Urinary bladder (tissue), 4 donors: ENCODE results near the gene OR10G3. TPM values are rescaled to one million over a fixed set of nuclear protein-coding genes. Genes with fewer than 3 reads are reported as not detected.

ENCODE experiments used
- DNase-seq: peaks from one replicate; pipeline ENCODE4 v3.0.0-alpha.2; 2015; ENCODE audit errors: extremely low spot score
- H3K27ac ChIP-seq: one replicate; pipeline ENCODE4 v1.5.1; 2013; ENCODE audit warnings: low read depth, mild to moderate bottlenecking, moderate library complexity
- H3K36me3 ChIP-seq: one replicate; pipeline ENCODE4 v1.6.1; 2013; ENCODE audit warnings: mild to moderate bottlenecking, moderate library complexity; ENCODE audit not compliant: insufficient read depth
- H3K4me1 ChIP-seq: one replicate; pipeline ENCODE4 v1.6.1; 2013; ENCODE audit warnings: mild to moderate bottlenecking, moderate library complexity; ENCODE audit not compliant: insufficient read depth
- H3K4me3 ChIP-seq: one replicate; pipeline ENCODE4 v1.5.1; 2013; ENCODE audit warnings: low read depth, low read length
- WGBS: extraction: QIAGEN DNeasy Blood & Tissue Kit; methylation state at CpG from one replicate; pipeline ENCODE4 v1.1.7; 2013; 5-methylcytosine and 5-hydroxymethylcytosine counted together
- polyA plus RNA-seq: library from polyadenylated mRNA; stranded (reverse); fragments of 200-250 nt; gene quantifications from one replicate; pipeline ENCODE4 v1.2.3, GENCODE V29; 2013
- total RNA-seq: library from RNA; depleted of rRNA; stranded (reverse); fragments of >200 nt; gene quantifications from one replicate; pipeline ENCODE4 v1.2.3, GENCODE V29; 2014
- donor health status: healthy with polysubstance abuse.
- donor health status: healthy.

OR10G3 gene
- total and polyA plus RNA-seq, 2 donors = not detected

- no peaks in the 10 kb centered on the region for H3K36me3 ChIP-seq
- no peaks in the 10 kb centered on the region for H3K4me1 ChIP-seq
- DNase-seq = no peak
- no peak overlapping the region for H3K27ac ChIP-seq
- peak overlapping the region; percentile 77 for H3K4me3 ChIP-seq
- WGBS = 15% methylated on average over 13 of the region's 13 CpGs
Measured at GRCh38 chr14:21526672-21527317, 53.1 kb downstream of the OR10G3 start.

GRCh38 chr14:21525962-21526671 lies 53.8 kb downstream of the OR10G3 start, which contains the start of gene SALL2:
TSS of gene SALL2 (minus strand) at chr14:21526346. CDS start at chr14:21526127, 219 bp downstream.
- under 1% methylated on average over 43 of the region's 43 CpGs for WGBS
- H3K27ac ChIP-seq = no peak within 1 kb of the TSS
- peak within 1 kb of the TSS; percentile 77 for H3K4me3 ChIP-seq
- DNase-seq = peak; percentile 85
- H3K4me1 ChIP-seq = no peaks in the 10 kb centered on the region
- H3K36me3 ChIP-seq = no peaks in the 10 kb centered on the region

- 25% methylated on average over 12 of the region's 12 CpGs for WGBS
- DNase-seq = no peak
- no peak overlapping the region for H3K27ac ChIP-seq
Measured at GRCh38 chr14:21525571-21525961, 54.3 kb downstream of the OR10G3 start.

GRCh38 chr14:21524575-21525490 lies 55.0 kb downstream of the OR10G3 start:
- no peaks in the 10 kb centered on the region for H3K36me3 ChIP-seq
- H3K4me1 ChIP-seq = no peaks in the 10 kb centered on the region
- WGBS = 81% methylated on average over 18 of the region's 18 CpGs
- DNase-seq = no peak
- H3K27ac ChIP-seq = no peak overlapping the region
- H3K4me3 ChIP-seq = peak overlapping the region; percentile 77

More at GRCh38 chr14:21525571-21525961, 54.3 kb downstream of the OR10G3 start:
- H3K4me1 ChIP-seq = no peaks in the 10 kb centered on the region
- peak overlapping the region; percentile 77 for H3K4me3 ChIP-seq
- no peaks in the 10 kb centered on the region for H3K36me3 ChIP-seq

- DNase-seq = no peak
- Histone ChIP-seq H3K4me3 (no peak overlapping the region), H3K36me3 (no peaks in the 10 kb centered on the region), H3K27ac (no peak overlapping the region), H3K4me1 (no peaks in the 10 kb centered on the region)
- 77% methylated on average over 7 of the region's 7 CpGs for WGBS
Measured at GRCh38 chr14:21523203-21523602, 56.7 kb downstream of the OR10G3 start.

- Histone ChIP-seq H3K36me3 (no peaks in the 10 kb centered on the region), H3K4me3 (no peak overlapping the region), H3K27ac (no peak overlapping the region), H3K4me1 (no peaks in the 10 kb centered on the region)
- 79% methylated on average over 2 of the region's 2 CpGs for WGBS
- DNase-seq = no peak
Measured at GRCh38 chr14:21521501-21521900, 58.4 kb downstream of the OR10G3 start.

- Histone ChIP-seq H3K4me3 (no peak overlapping the region), H3K4me1 (no peaks in the 10 kb centered on the region), H3K27ac (no peak overlapping the region), H3K36me3 (no peaks in the 10 kb centered on the region)
- no peak for DNase-seq
- 74% methylated on average over 1 of the region's 1 CpG for whole genome bisulfite sequencing
Measured at GRCh38 chr14:21520767-21521166, 59.1 kb downstream of the OR10G3 start.

GRCh38 chr14:21518725-21519124 lies 61.2 kb downstream of the OR10G3 start:
- H3K4me3 ChIP-seq = no peak overlapping the region
- 69% methylated on average over 2 of the region's 2 CpGs for WGBS
- H3K36me3 ChIP-seq = no peaks in the 10 kb centered on the region
- H3K27ac ChIP-seq = no peak overlapping the region
- no peaks in the 10 kb centered on the region for H3K4me1 ChIP-seq
- DNase-seq = no peak

Other genes starting within 250 kb of the OR10G3 start
- gene SUPT16H, start 196.1 kb downstream of the OR10G3 start, total RNA-seq = 66.0 TPM
- gene SUPT16H, start 196.1 kb downstream of the OR10G3 start, polyA plus RNA-seq = 62.6 TPM
- gene CHD8, start 124.0 kb downstream of the OR10G3 start, total RNA-seq = 65.3 TPM
- 29.9 TPM for gene CHD8, start 124.0 kb downstream of the OR10G3 start, polyA plus RNA-seq
- 34.3 TPM for gene RAB2B, start 103.1 kb downstream of the OR10G3 start, total RNA-seq
- gene RAB2B, start 103.1 kb downstream of the OR10G3 start, polyA plus RNA-seq = 21.5 TPM
- 25.9 TPM for gene TOX4, start 102.9 kb downstream of the OR10G3 start, total RNA-seq
- 46.5 TPM for gene TOX4, start 102.9 kb downstream of the OR10G3 start, polyA plus RNA-seq
- gene METTL3, start 68.7 kb downstream of the OR10G3 start, total RNA-seq = 64.4 TPM
- 36.0 TPM for gene METTL3, start 68.7 kb downstream of the OR10G3 start, polyA plus RNA-seq
- gene SALL2, start 53.7 kb downstream of the OR10G3 start, total RNA-seq = 6.4 TPM
- 11.9 TPM for gene SALL2, start 53.7 kb downstream of the OR10G3 start, polyA plus RNA-seq
- gene OR10G2, start 54.9 kb upstream of the OR10G3 start, total RNA-seq = not detected
- not detected for gene OR10G2, start 54.9 kb upstream of the OR10G3 start, polyA plus RNA-seq
- gene OR4E2, start 73.8 kb upstream of the OR10G3 start, total RNA-seq = not detected
- not detected for gene OR4E2, start 73.8 kb upstream of the OR10G3 start, polyA plus RNA-seq
- gene OR4E1, start 93.7 kb upstream of the OR10G3 start, total RNA-seq = not detected
- not detected for gene OR4E1, start 93.7 kb upstream of the OR10G3 start, polyA plus RNA-seq